NCI-H1436 (cell line): Measurements from ENCODE around the gene INPP4B.

Experiments
- DNase-seq: peaks from one replicate; lab custom pipeline; 2025; lab: John Stamatoyannopoulos, UW

INPP4B gene

DNA sequence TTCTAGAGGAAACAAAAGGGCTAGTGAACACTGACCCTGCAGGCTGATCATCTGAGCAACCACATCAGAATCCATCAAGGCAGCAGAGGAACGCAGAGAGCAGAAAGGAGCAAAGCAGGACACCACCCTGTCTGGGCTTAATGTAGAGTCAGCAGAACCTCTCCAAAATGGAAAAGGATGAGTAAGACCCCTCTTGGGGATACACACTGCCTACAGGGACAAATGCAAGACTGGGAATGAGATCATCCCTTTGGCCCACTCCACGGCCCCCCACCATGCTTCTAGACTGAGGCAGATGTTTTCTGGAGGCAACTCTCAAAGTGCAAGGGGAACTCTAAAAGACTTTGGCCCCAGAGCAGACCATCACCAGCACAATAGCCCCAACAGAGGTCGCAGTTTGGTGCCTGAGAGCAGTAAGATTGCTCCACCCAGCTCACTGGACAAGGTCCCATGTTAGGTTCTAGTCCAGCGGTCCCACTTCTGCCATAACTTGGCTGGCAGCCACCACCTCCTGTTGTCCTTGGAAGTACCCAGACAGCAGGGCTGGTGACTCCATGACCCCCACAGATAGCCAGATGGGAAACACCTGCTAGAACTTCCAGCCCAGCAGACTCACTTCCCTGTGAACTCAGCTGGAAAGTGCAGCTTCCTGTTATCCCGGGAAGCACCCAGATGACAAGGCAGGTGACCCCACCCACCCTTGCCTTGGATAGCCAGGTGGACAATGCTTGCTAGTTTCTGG, 372.7 kb downstream of the INPP4B start:
- DNase-seq: no peak

DNA sequence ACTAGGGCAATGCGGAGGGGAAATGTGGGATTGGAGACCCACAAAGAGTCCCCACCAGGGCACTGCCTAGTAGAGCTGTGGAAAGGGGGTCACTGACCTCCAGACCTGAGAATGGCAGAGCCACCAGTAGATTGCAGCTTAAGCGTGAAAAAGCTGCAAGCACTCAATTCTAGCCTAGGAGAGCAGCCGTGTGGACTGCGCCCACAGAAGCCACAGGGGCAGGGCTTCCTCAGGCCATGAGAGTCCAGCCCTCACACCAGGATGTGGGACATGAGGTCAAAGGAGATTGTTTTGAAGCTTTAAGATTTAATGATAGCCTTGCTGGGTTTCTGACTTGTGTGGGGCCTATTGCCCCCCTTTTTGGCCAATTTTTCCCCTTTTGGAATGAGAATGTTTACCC, 379.0 kb downstream of the INPP4B start:
- DNase-seq: no peak

- DNase-seq: no peak
These were observed 380.6 kb downstream of the INPP4B start for GRCh38 chr4:142465526-142465925.

GRCh38 chr4:142463206-142463605, 382.9 kb downstream of the INPP4B start:
- no peak for DNase-seq

- DNase-seq: no peak
These were observed 393.8 kb downstream of the INPP4B start for GRCh38 chr4:142452161-142452855.

DNA sequence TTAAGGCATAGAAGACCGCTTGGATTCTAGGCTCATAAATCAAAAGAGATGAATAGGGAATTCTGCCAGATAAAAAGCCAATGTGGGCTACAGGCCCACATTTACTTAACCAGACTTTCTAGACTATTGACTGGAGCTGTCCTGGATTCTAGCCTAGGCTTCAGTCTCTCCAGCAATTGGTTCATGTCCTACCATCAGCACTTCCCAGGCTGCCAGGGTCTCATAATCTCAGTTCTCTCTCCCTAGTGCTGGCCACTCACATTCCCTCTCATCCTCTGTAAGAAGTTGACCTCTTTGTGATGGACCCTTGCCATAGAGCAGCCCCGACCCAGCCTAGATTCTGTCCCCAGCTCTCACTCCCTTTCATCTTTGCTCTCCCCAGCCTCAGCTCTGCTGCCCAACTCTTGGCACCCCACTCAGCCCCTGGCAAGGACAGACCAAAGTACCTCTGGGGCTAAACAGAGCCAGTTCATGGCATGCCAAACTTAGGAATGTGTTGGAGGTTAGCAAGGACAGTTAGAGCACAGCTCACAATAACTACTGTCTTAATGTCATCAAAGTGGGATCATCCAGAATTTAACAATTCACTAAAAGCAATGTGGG, 396.2 kb downstream of the INPP4B start:
- DNase-seq: no peak

GRCh38 chr4:142447009-142447408, 399.1 kb downstream of the INPP4B start:
- no peak for DNase-seq

DNA sequence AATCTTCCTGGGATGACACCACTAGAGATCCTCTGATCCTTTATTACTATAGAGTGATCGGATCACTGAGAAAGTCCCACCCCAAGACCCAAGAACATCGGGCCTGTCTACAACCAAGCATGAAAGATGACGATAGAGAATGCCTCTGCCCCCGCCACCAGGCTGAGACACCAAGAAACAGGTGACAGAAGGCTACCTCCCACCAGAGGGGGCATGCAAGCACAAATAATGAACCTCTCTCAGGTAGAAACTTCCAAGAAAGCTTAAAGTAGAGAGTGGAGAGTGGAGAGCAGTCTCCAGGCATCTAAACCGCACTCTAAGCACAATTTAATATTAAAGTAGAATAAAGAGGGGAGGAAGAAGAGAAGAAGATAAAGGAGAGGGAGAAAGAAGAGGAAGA, 402.6 kb downstream of the INPP4B start:
- no peak for DNase-seq

GRCh38 chr4:142440093-142440492, 406.0 kb downstream of the INPP4B start:
- DNase-seq: no peak

DNA sequence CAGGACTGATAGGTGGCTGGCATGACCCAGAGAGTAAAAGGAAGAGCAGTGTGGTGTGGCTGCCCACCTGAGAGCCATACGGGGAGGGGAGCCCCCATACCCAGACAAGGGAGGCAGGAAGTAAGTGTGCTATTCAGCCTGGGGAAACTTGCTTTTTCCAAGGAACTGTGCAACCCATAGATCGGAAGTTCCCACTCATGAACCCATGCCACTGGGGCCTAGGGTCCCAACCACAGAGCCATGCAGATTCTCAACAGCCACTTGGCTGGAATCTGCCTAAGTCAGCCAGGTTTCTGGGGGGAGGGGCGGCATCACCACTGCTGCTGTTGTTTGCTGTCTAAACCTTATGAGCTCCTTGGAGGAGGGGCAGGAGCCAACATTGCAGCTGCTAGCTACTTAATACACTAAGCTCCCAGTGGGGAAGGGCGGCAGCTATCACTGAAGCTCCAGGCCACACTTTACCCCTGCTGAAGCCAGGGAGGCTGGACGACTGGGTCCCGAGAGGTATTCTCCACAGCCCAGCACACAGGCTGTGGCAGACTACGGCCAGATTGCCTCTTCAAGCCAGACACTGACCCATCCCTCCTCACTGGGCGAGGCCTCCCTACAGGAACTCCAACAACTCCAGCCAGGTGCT, 410.4 kb downstream of the INPP4B start:
- no peak for DNase-seq

DNA sequence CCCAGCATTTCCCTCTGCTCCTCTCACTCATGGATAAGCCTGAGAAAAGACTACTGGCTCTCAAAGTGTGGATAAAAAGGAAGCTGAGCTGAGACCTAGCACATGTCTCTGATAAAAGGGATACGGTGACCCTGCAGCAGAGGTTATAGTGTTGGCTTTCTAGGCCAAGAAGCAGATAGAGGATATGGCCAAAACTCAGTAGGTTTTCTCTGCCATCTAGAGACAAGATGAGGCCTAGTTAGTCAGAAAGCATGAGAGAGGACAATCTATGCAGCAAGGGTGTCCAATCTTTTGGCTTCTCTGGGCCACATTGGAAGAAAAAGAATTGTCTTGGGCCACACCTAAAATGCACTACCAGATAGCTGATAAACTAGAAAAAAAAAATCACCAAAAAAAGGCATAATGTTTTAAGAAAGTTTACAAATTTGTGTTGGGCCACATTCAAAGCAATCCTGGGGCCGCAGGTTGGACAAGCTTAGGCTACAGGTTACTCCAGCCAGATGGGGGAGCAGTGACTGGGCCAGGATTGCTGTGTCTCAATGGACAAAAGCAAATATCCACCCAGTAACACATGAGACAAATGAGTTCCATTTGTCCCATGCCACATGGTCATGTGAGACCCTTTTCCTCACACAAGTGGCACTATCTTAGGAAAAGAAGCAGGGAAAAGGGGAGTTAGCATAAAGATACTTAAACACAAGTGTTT, 411.4 kb downstream of the INPP4B start:
- DNase-seq: no peak

- no peak for DNase-seq
These were observed 417.4 kb downstream of the INPP4B start for GRCh38 chr4:142428715-142429114.

- no peak for DNase-seq
These were observed 418.6 kb downstream of the INPP4B start for GRCh38 chr4:142427456-142427855.

- no peak for DNase-seq
These were observed 422.2 kb downstream of the INPP4B start for GRCh38 chr4:142423861-142424260.

DNA sequence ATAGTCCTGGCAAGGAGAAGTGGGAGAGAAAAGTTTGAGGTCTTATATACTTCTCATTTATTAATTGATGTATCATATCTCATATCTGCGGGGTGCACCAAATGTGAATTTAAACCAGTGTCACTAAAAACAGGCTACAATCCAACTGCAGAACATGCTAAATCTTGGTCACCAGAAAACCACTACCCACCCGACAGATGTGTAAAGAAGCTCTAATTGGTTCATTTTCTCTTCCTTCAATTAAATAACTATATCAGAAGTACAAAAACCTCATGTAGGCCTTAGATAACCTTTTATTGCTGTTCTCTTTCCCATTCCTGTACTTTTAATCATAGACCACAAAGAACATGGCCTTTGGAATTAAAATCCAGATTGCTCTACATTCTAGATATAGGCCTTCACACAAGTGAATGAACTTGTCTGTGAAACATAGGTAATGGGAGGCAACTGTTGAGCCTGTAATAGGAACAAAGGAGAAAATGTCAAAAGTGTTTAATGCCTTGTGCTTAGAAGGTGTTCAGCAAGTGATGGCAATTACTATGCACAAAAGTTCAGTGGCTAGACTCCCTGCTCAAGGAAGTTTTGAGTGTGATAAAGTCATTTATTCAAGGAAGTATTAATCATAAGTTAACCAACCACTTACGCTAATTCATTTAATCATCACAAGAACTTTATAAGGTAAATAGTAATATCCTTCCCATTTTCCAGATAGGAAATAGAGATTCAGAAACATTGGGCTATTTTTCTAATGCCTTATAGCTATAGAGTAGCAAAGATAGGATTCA, 425.6 kb downstream of the INPP4B start:
- no peak for DNase-seq

DNA sequence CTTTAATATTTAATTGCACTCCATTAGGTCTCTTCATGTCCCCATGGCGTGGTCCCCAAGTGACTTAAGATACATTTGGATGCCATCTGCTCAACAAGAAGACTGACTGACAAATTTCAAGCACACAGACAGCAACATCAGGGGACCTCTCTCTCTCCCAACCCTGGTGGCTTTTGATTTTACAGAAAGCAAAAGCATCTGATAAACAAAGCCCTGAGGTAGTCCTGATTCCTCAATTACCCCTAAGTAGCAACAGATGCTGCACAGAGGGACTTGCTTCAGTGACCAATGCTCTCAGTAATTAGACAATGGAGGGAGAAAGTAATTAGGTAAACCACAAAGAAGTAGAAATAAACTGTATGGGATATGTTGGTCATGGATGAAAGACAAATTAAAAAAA, 426.4 kb downstream of the INPP4B start:
- no peak for DNase-seq

GRCh38 chr4:142418697-142419096, 427.4 kb downstream of the INPP4B start:
- no peak for DNase-seq

DNA sequence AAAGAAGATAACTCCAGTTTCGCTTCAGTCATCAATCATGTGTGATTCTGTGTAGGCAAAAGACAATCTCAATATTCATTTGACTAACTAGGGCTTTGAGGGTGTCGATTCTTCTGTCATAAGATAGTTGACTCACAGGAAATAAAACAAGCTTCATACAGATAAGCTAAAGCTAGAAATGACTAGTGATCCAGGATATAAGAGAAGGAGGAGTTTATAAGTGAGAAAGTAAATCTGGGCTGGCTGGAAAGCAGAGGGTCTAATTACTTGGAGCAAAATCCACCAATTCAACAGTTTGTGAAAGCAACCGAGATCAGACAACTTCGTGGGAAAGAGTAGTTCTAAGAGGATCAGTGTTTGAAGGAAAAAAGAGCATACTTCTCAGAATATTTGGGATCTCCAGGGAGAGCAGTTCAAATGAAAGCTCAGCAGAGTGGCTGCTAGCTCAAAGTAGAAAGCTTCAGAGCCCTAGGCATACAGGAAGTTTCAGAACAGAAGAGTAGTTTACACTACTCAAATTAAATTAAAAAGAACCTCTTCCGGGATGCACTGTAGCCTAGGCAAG, 429.3 kb downstream of the INPP4B start:
- no peak for DNase-seq

DNA sequence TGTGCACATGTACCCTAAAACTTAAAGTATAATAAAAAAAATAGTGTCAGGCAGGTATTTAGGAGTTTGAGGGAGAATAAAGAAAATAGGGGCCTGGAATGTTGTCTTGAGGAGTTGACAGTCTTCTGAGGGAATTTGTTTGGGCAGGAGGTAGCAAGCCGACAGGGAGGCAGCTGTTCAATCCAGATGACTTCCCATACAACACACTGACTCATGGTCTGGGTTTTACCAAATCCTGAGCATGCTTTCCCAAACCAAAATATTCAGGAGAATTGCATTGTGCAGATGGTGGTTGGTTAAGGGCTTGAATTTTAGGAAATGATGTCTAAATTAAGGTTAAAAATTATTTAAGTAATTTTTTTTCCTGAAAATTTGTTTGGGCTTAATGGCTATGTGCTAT, 430.0 kb downstream of the INPP4B start:
- no peak for DNase-seq

DNA sequence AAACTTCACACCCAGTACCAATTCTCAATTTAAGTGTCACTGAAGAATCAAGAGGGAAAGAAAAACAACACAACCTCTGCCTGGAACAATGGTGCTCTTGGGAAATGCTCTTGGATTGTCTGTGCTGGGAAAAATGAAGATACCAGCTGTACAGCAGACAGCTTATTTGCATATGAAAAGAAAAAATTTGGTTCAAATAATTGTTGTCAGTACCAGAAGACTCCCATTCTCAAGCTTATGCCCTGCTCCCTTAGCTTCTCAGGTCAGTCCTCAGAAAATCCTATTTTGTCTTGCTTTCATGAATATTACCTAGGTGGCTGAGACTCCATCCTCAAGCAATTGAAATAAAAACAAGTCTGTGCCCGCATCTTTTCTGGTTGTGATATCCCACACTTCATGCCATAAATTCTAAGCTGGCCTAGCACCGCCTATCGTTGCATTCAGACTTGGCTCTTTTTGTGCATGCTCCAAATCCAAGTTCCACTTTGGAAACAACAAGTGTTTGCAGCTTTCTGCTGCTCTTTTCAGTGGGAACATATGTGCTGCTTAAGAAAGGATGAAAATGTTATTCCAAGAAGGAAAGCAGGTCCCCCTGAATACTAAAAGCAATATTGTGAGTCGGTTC, 431.6 kb downstream of the INPP4B start:
- no peak for DNase-seq

DNA sequence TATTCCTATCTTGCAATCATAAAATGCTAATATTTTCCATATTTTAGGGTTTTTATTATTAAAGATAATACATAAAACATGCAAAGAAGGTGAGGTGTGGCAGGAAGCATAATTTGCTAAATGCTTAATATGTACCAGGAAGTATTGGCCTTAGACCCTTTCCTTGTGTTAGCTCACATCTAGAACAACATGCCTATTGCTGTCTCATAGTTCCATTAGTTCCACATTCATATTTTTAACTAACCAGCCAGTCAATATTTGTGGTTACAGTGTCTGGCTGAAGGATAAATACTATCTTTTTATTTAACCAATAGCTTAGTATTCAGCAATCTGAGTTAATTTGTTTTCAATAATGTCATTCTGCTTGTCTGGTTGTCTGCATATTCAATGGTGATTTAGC, 432.6 kb downstream of the INPP4B start:
- DNase-seq: no peak
